Tibial nerve (tissue), 4 donors: ENCODE results near the gene DNAH14. TPM values are rescaled to one million over a fixed set of nuclear protein-coding genes. Genes with fewer than 3 reads are reported as not detected.

Experiments
- DNase-seq, 2 donors: peaks; one replicate each; pipeline ENCODE4 v3.0.0-alpha.2; 2019; ENCODE audit warnings: low spot score in 2 of 2
- H3K27ac ChIP-seq, 4 donors: fragments of 200-600 bp; sonication (generic) in 3 of 4; one replicate each; pipeline ENCODE4 v1.5.1; 2017 to 2019; ENCODE audit warnings: mild to moderate bottlenecking in 1 of 4
- H3K27me3 ChIP-seq, 2 donors: fragments of 200-600 bp; sonication (generic) in 1 of 2; one replicate each; pipeline versions ENCODE4 v1.5.1 to v1.6.0; 2017 to 2019
- H3K36me3 ChIP-seq, 3 donors: fragments of 200-600 bp; sonication (generic); one replicate each; pipeline ENCODE4 v1.5.1; 2018 to 2019
- H3K4me1 ChIP-seq, 4 donors: fragments of 200-600 bp; sonication (generic) in 3 of 4; one replicate each; pipeline ENCODE4 v1.5.1; 2017 to 2019
- H3K4me3 ChIP-seq, 4 donors: fragments of 200-600 bp; sonication (generic) in 3 of 4; one replicate each; pipeline ENCODE4 v1.5.1; 2017 to 2019; ENCODE audit warnings: mild to moderate bottlenecking in 1 of 4, moderate library complexity in 1 of 4
- H3K9me3 ChIP-seq, 4 donors: fragments of 200-600 bp; sonication (generic) in 3 of 4; one replicate each; pipeline ENCODE4 v1.5.1; 2017 to 2019
- CTCF ChIP-seq, 5 experiments: fragments of 200-600 bp in 3 of 5; fragments of 450-650 bp in 2 of 5; sonication (generic) in 3 of 5; IDR thresholded peaks; one replicate each; pipeline ENCODE4 v1.5.1; 2016 to 2019; ENCODE audit warnings: antibody characterized with exemption in 5 of 5, mild to moderate bottlenecking in 3 of 5, moderate library complexity in 2 of 5
- EP300 ChIP-seq, 2 donors: sonication (generic); formaldehyde crosslinking; IDR thresholded peaks; one replicate each; pipeline ENCODE4 v1.6.1; 2017; ENCODE audit warnings: antibody characterized with exemption in 2 of 2, mild to moderate bottlenecking in 1 of 2
- POLR2A ChIP-seq, 2 donors: fragments of 450-650 bp; IDR thresholded peaks; one replicate each; pipeline ENCODE4 v1.6.1; 2017; ENCODE audit warnings: antibody characterized with exemption in 2 of 2, mild to moderate bottlenecking in 2 of 2, moderate library complexity in 2 of 2
- WGBS, 2 donors: methylation state at CpG; one replicate each; pipeline ENCODE4 v1.1.5; 2018; 5-methylcytosine and 5-hydroxymethylcytosine counted together
- total RNA-seq, 4 donors: library from RNA; depleted of rRNA; stranded (reverse); fragments of >200 nt; gene quantifications; one replicate each; pipeline ENCODE4 v1.1.0, GENCODE V29; 2016

Gene DNAH14
- total RNA-seq, 4 donors from 2014 or later: 1.2 to 6.5 (median 4.4) TPM

- Histone ChIP-seq H3K4me1 (no peaks in the 10 kb centered on the region), H3K36me3 (no peaks in the 10 kb centered on the region), H3K27ac (no peak overlapping the region), H3K9me3 (no peaks in the 10 kb centered on the region), H3K27me3 (no peaks in the 10 kb centered on the region), H3K4me3 (no peak overlapping the region)
- DNase-seq: no peak
- WGBS, 2 donors: 31 to 78% methylated on average over 1 of the region's 1 CpG
- TF ChIP-seq EP300 (IDR thresholded peaks at IDR 0.05) (no peak), CTCF (IDR thresholded peaks at IDR 0.05) (no peak), POLR2A (IDR thresholded peaks at IDR 0.05) (no peak)
These were observed 31.7 kb upstream of the DNAH14 start for GRCh38 chr1:224897529-224898327.

- Histone ChIP-seq H3K27me3 (no peaks in the 10 kb centered on the region), H3K36me3 (no peaks in the 10 kb centered on the region), H3K4me3 (no peak overlapping the region), H3K9me3 (no peaks in the 10 kb centered on the region), H3K4me1 (no peaks in the 10 kb centered on the region), H3K27ac (no peak overlapping the region)
- TF ChIP-seq EP300 (IDR thresholded peaks at IDR 0.05): no peak
- TF ChIP-seq CTCF (IDR thresholded peaks at IDR 0.05): no peak
- TF ChIP-seq POLR2A (IDR thresholded peaks at IDR 0.05): no peak
- 88 to 90% methylated on average over 3 of the region's 3 CpGs for WGBS, 2 donors
- DNase-seq: no peak
These were observed 30.5 kb upstream of the DNAH14 start for GRCh38 chr1:224898937-224899336.

GRCh38 chr1:224900062-224900630, 29.3 kb upstream of the DNAH14 start:
- Histone ChIP-seq H3K4me3 (no peak overlapping the region), H3K4me1 (no peaks in the 10 kb centered on the region), H3K27ac (no peak overlapping the region), H3K9me3 (no peaks in the 10 kb centered on the region), H3K36me3 (no peaks in the 10 kb centered on the region), H3K27me3 (no peaks in the 10 kb centered on the region)
- 72 to 73% methylated on average over 3 of the region's 3 CpGs for WGBS, 2 donors
- no peak for TF ChIP-seq CTCF (IDR thresholded peaks at IDR 0.05)
- no peak for TF ChIP-seq EP300 (IDR thresholded peaks at IDR 0.05)
- no peak for TF ChIP-seq POLR2A (IDR thresholded peaks at IDR 0.05)
- DNase-seq: no peak

- no peaks in the 10 kb centered on the region for H3K36me3 ChIP-seq
- H3K4me3 ChIP-seq: no peak overlapping the region
- TF ChIP-seq POLR2A (IDR thresholded peaks at IDR 0.05): no peak
- TF ChIP-seq CTCF (IDR thresholded peaks at IDR 0.05): no peak
- no peak for TF ChIP-seq EP300 (IDR thresholded peaks at IDR 0.05)
- H3K27me3 ChIP-seq: no peaks in the 10 kb centered on the region
- WGBS, 2 donors: 58 to 65% methylated on average over 5 of the region's 5 CpGs
- DNase-seq: no peak
- no peaks in the 10 kb centered on the region for H3K9me3 ChIP-seq
- H3K4me1 ChIP-seq: no peaks in the 10 kb centered on the region
- H3K27ac ChIP-seq: no peak overlapping the region
These were observed 28.2 kb upstream of the DNAH14 start for GRCh38 chr1:224901087-224901810.

- no peak overlapping the region for H3K4me3 ChIP-seq
- H3K27ac ChIP-seq: no peak overlapping the region
- H3K9me3 ChIP-seq: no peaks in the 10 kb centered on the region
- no peaks in the 10 kb centered on the region for H3K27me3 ChIP-seq
- H3K36me3 ChIP-seq: no peaks in the 10 kb centered on the region
- H3K4me1 ChIP-seq: no peaks in the 10 kb centered on the region
- DNase-seq: no peak
- TF ChIP-seq CTCF (IDR thresholded peaks at IDR 0.05): no peak
- TF ChIP-seq POLR2A (IDR thresholded peaks at IDR 0.05): no peak
- no peak for TF ChIP-seq EP300 (IDR thresholded peaks at IDR 0.05)
- WGBS, 2 donors: 69 to 75% methylated on average over 2 of the region's 2 CpGs
These were observed 25.5 kb upstream of the DNAH14 start for GRCh38 chr1:224903955-224904354.
